Endothelial cell of umbilical vein (primary cell): ENCODE data around the gene IL32. TPM values are rescaled to one million over a fixed set of nuclear protein-coding genes. Genes with fewer than 3 reads are reported as not detected.

Experiments used
- BruUV-seq: library from RNA; stranded (reverse); fragments of 400-500 nt; replicated peaks from 2 replicates; lab custom pipeline; 2021; lab: Mats Ljungman, UMichigan
- CTCF ChIA-PET: fragments of 300-600, 350-600 bp; sonication (Branson Sonifier 250); formaldehyde crosslinking; loops from one replicate; lab custom pipeline; 2021; ENCODE audit warnings: antibody characterized with exemption, inconsistent platforms; lab: Charles Lee
- POLR2A ChIA-PET: fragments of 300-600, 350-600 bp; sonication (Branson Sonifier 250); formaldehyde crosslinking; loops from one replicate; lab custom pipeline; 2021; ENCODE audit warnings: antibody characterized with exemption, inconsistent platforms; lab: Charles Lee
- DNase-seq: peaks from one replicate; pipeline ENCODE4 v3.0.0-alpha.2; 2011; ENCODE audit warnings: low read depth, low spot score
- FAIRE-seq: peaks from 2 replicates; lab custom pipeline; 2011; peaks lifted over from hg19 to GRCh38; lab: Jason Lieb, UNC
- H2AFZ ChIP-seq: 2 replicates; pipeline ENCODE4 v1.6.0; 2012; ENCODE audit warnings: low read depth, low read length, control low read depth, inconsistent platforms
- H3K27ac ChIP-seq: 2 replicates; pipeline ENCODE4 v1.5.1; 2011; ENCODE audit warnings: low read depth, mild to moderate bottlenecking, control low read depth, low read length, moderate library complexity; ENCODE audit not compliant: insufficient read depth
- H3K27me3 ChIP-seq, 2 experiments: 2 replicates each; pipeline versions ENCODE4 v1.6.0 to v1.6.1; 2011; ENCODE audit warnings: low read length in 2 of 2, mixed read lengths in 1 of 2; ENCODE audit not compliant: control insufficient read depth in 2 of 2, insufficient read depth in 2 of 2
- H3K36me3 ChIP-seq, 2 experiments: 2 replicates in 1 of 2; 3 replicates in 1 of 2; pipeline ENCODE4 v1.5.1; 2011; ENCODE audit warnings: low read length in 2 of 2, mild to moderate bottlenecking in 1 of 2, moderate library complexity in 1 of 2; ENCODE audit not compliant: control insufficient read depth in 2 of 2, insufficient read depth in 2 of 2; ENCODE audit errors: extremely low read depth in 1 of 2
- H3K4me1 ChIP-seq: 3 replicates; pipeline ENCODE4 v1.5.1; 2011; ENCODE audit warnings: mild to moderate bottlenecking, low read length; ENCODE audit not compliant: control insufficient read depth, insufficient read depth; ENCODE audit errors: extremely low read depth
- H3K4me2 ChIP-seq: 2 replicates; pipeline ENCODE4 v1.6.1; 2011; ENCODE audit warnings: low read length, control low read depth, mixed read lengths; ENCODE audit not compliant: insufficient read depth
- H3K4me3 ChIP-seq, 3 experiments: fragments of 200-600 bp in 1 of 3; sonication (generic), shearing (Covaris generic) in 1 of 3; replicated peaks in 1 of 3; 2 replicates each; pipeline ENCODE4 v1.5.1; 2011 to 2016; ENCODE audit warnings: control low read depth in 3 of 3, low read length in 3 of 3, mild to moderate bottlenecking in 2 of 3, inconsistent platforms in 1 of 3, low read depth in 1 of 3, moderate library complexity in 1 of 3; ENCODE audit not compliant: insufficient read depth in 1 of 3
- H3K79me2 ChIP-seq: 2 replicates; pipeline ENCODE4 v1.6.0; 2012; ENCODE audit warnings: low read length, inconsistent platforms; ENCODE audit not compliant: control insufficient read depth, insufficient read depth
- H3K9ac ChIP-seq: replicated peaks from 2 replicates; pipeline ENCODE3; 2011; ENCODE audit warnings: low read length, control low read depth; ENCODE audit not compliant: insufficient read depth; ENCODE audit errors: extremely low read depth
- H3K9me1 ChIP-seq: replicated peaks from 3 replicates; pipeline ENCODE4 v1.6.0; 2011; ENCODE audit warnings: mild to moderate bottlenecking, low read length; ENCODE audit not compliant: control insufficient read depth, insufficient read depth; ENCODE audit errors: extremely low read depth
- H3K9me3 ChIP-seq: replicated peaks from 2 replicates; pipeline ENCODE4 v1.5.1; 2012; ENCODE audit warnings: low read length, inconsistent platforms; ENCODE audit not compliant: control insufficient read depth, insufficient read depth
- H4K20me1 ChIP-seq: replicated peaks from 2 replicates; pipeline ENCODE3; 2011; ENCODE audit warnings: mild to moderate bottlenecking, low read length; ENCODE audit not compliant: control insufficient read depth, insufficient read depth; ENCODE audit errors: extremely low read depth
- EZH2 ChIP-seq: IDR thresholded peaks from 2 replicates; pipeline ENCODE4 v1.6.1; 2012; ENCODE audit warnings: borderline replicate concordance, low read depth, mild to moderate bottlenecking, moderate library complexity, low read length, inconsistent platforms; ENCODE audit not compliant: severe bottlenecking
- FOS ChIP-seq: IDR thresholded peaks from 2 replicates; pipeline ENCODE4 v1.6.1; 2011; ENCODE audit warnings: mild to moderate bottlenecking, low read length, moderate library complexity, borderline replicate concordance; ENCODE audit not compliant: insufficient read depth
- GATA2 ChIP-seq: IDR thresholded peaks from 2 replicates; pipeline ENCODE4 v1.7.0; 2011; ENCODE audit warnings: low read depth, mild to moderate bottlenecking, moderate library complexity, mixed read lengths, low read length; ENCODE audit not compliant: insufficient read length, insufficient read depth
- MYC ChIP-seq: IDR thresholded peaks from one replicate; pipeline ENCODE4 v1.6.1; 2011; ENCODE audit warnings: mild to moderate bottlenecking, low read depth, low read length
- POLR2A ChIP-seq: IDR thresholded peaks from 2 replicates; pipeline ENCODE4 v1.6.1; 2012; ENCODE audit warnings: low read depth, mild to moderate bottlenecking, control low read depth, low read length
- POLR2AphosphoS5 ChIP-seq: IDR thresholded peaks from 2 replicates; pipeline ENCODE4 v1.6.1; 2012; ENCODE audit warnings: low read depth, mild to moderate bottlenecking, control low read depth, low read length, moderate library complexity; ENCODE audit not compliant: insufficient read depth
- dilution Hi-C: fragments of 300-500 bp; cut with MboI; formaldehyde crosslinking; loops from one replicate; pipeline ENCODE4 v1.15.0; 2019; ENCODE audit warnings: low sequenced_read_pairs; ENCODE audit not compliant: extremely low pct_ligation_motif_present
- intact Hi-C: fragments of 100-400 bp; cut with micrococcal nuclease; formaldehyde crosslinking; loops from one replicate; pipeline ENCODE4 v1.10.0; 2022
- polyA plus RNA-seq, 4 experiments: library from polyadenylated mRNA; depleted of rRNA in 3 of 4; stranded (reverse) in 3 of 4; unstranded in 1 of 4; fragments of >200 nt; gene quantifications; 2 replicates each; pipeline versions ENCODE4 v1.2.1 to v1.2.3, GENCODE V29; 2011 to 2012; ENCODE audit warnings: missing spikeins in 1 of 4
- total RNA-seq: library from RNA; stranded (reverse); gene quantifications from 2 replicates; pipeline ENCODE4 v1.2.3, GENCODE V29; 2021
- TF ChIP-seq, protein P1 (sequence below), 2 donors: IDR thresholded peaks; 1 replicate in 1 of 2; 2 replicates in 1 of 2; pipeline ENCODE4 v1.5.1; 2011; ENCODE audit warnings: low read length in 2 of 2, mild to moderate bottlenecking in 2 of 2, moderate library complexity in 2 of 2, control low read depth in 1 of 2, inconsistent platforms in 1 of 2, low read depth in 1 of 2; ENCODE audit not compliant: insufficient read depth in 1 of 2; ENCODE audit errors: extremely low read depth in 1 of 2
- TF ChIP-seq, protein P2 (sequence below): IDR thresholded peaks from 2 replicates; pipeline ENCODE4 v1.6.1; 2011; ENCODE audit not compliant: insufficient read depth, insufficient read length

Gene IL32
- total and polyA plus RNA-seq, 2 donors (not counting 3 experiments of a cell fraction or from before 2014, with no cell fraction given), result 55.7 to 336 TPM

DNA sequence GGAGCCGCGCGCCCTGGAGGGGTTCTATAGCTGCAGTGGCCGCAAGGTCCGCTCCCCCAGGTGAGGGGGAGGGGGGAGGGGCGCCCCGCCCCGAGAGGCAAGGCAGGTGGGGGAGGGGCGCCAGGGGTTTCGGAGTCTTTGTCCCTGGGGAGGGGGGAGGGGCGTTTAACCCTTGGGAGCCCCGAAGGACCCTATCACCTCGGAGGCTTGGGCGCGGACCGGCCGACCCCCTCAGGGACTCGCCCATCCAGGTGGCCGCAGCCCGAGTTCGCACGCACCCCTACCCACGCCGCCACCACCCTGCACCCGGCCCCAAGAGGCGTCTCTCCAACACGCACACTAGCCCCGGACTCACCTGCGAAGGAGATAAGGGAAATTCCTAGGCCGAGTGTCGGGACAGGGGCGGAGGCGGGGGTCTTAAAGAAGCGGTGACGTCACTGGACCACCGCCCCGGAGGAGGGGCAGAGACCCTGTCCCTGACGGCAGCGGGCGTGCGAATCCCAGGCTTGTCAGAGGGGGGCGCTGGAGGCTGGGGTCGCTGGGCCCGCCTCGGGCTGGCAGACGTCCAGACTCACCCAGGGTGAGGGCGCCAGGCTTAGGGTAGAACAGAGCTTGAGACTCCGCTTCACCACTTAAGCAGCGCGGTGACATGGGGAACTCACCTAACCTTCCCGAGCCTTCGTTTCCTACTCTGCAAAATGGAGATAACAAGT lies 47.5 kb upstream of the IL32 start, which contains the start of gene CLDN6:
Gene CLDN6 (minus strand): TSS at position 390 of the 713 bp plus-strand sequence. CDS start 2,162 bp downstream, outside the sequence.
- dilution Hi-C loops, result no loop called here
- ChIA-PET CTCF (interaction anchor here (3.1 to 6.1 kb wide), 2 partner anchors 10 to 13 kb away, joined by 30 to 52 read pairs; no protein-coding TSS in a partner anchor), POLR2A (interaction anchor here (0.6 kb wide), 1 partner anchor 1459 kb away, joined by 9 read pairs; no protein-coding TSS in a partner anchor)
- FAIRE-seq, result no peak
- peak; percentile 38 for DNase-seq
- H3K27me3 ChIP-seq, result peaks cover 8% of the 10 kb centered on the region in 2 experiments
- peaks cover 2% of the 10 kb centered on the region for H3K79me2 ChIP-seq
- H3K9ac ChIP-seq, result no peak within 1 kb of the TSS
- H3K36me3 ChIP-seq, result no peaks in the 10 kb centered on the region
- TF ChIP-seq, protein P1, sequence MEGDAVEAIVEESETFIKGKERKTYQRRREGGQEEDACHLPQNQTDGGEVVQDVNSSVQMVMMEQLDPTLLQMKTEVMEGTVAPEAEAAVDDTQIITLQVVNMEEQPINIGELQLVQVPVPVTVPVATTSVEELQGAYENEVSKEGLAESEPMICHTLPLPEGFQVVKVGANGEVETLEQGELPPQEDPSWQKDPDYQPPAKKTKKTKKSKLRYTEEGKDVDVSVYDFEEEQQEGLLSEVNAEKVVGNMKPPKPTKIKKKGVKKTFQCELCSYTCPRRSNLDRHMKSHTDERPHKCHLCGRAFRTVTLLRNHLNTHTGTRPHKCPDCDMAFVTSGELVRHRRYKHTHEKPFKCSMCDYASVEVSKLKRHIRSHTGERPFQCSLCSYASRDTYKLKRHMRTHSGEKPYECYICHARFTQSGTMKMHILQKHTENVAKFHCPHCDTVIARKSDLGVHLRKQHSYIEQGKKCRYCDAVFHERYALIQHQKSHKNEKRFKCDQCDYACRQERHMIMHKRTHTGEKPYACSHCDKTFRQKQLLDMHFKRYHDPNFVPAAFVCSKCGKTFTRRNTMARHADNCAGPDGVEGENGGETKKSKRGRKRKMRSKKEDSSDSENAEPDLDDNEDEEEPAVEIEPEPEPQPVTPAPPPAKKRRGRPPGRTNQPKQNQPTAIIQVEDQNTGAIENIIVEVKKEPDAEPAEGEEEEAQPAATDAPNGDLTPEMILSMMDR (IDR thresholded peaks at IDR 0.05; ENCODE audit: extremely low read depth in 1 of 2, insufficient read depth in 1 of 2, low read depth in 1 of 2, low read length in 2 of 2), result peak; percentile 50 to 65
- TF ChIP-seq, protein P2, sequence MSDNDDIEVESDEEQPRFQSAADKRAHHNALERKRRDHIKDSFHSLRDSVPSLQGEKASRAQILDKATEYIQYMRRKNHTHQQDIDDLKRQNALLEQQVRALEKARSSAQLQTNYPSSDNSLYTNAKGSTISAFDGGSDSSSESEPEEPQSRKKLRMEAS, result no peak
- TF ChIP-seq POLR2A (no peak), EZH2 (no peak), GATA2 (no peak), MYC (no peak), FOS (no peak), POLR2AphosphoS5 (no peak)
- H3K4me3 ChIP-seq, result no peak within 1 kb of the TSS
- no peaks in the 10 kb centered on the region for H3K9me1 ChIP-seq
- H2AFZ ChIP-seq, result no peak within 1 kb of the TSS
- no TSS peak for BruUV-seq
- H4K20me1 ChIP-seq, result no peaks in the 10 kb centered on the region
- H3K4me2 ChIP-seq, result no peak within 1 kb of the TSS
- no peaks in the 10 kb centered on the region for H3K9me3 ChIP-seq
- intact Hi-C loops, result no loop called here
- peaks cover 10% of the 10 kb centered on the region for H3K4me1 ChIP-seq
- H3K27ac ChIP-seq, result no peak within 1 kb of the TSS
